HG03280 (cell line): ENCODE measurements around the gene DLG2.
"Not testable (repeated sequence)": the region's sequence is repeated elsewhere in the genome, so short reads cannot be mapped to it uniquely, and the experiment has no call there.

ENCODE experiments used
- ATAC-seq: cut with Tn5 transposase; IDR thresholded peaks from one replicate; pipeline ENCODE4 v1.9.1; 2021; ENCODE audit warnings: mild to moderate bottlenecking, moderate library complexity; ENCODE audit not compliant: unreplicated experiment

Gene DLG2

GRCh38 chr11:84865791-84866535 is 761.2 kb downstream of the DLG2 start:
- no peak for ATAC-seq

DNA sequence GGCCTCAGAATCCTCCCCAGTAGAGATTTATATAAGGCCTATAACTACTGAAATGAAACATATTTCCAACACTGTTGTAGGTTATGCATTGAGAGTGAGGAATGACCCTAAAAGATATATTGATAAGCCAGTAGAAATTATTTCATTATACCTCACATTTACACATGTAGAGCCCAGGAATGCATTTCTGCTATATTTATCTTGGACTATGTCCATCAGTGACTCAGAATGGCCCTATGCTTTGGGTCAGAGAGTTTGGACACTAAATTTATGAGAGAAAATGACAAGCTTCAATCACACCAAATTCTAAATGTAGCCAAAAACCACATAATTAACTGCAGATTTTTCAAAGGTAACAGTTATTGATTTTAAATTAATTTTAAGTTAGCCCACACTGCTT is 761.9 kb downstream of the DLG2 start:
- ATAC-seq = no peak

DNA sequence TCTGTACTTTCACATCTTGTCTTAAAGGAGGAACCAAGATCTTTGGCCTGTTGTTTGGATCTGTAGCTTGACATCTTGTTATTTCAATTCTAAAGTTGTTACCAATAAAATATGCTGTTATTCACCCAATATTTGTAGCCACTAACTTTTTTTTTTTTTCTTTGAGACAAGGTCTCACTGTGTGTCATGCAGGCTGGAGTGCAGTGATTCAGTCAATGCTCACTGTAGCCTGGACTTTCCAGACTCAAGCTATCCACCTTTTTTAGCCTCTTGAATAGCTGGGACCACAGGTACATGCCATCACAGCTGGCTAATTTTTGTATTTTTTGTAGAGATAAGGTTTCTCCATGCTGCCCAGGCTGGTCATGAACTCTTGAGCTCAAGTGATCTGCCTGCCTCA is 769.4 kb downstream of the DLG2 start:
- no peak for ATAC-seq

GRCh38 chr11:84855508-84856245 is 771.5 kb downstream of the DLG2 start:
- ATAC-seq = no peak

DNA sequence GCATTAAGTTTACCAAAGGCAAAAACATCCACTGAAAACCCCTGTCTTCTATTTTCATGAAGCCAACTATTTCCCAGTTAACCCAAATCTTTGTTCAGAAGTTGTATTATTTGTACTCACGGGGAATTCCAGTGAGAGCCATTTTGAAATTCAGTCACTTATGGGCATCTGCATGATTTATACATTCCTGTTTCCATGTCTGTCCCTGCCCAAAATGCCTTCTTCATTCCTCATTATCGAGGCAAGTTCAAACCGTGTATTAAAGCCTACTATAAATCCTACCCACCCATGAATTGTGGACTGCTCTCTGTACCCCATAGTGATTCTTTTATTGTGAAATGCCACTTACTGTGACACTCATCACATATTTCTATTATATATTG is 772.7 kb downstream of the DLG2 start:
- ATAC-seq = no peak

GRCh38 chr11:84853841-84854497 is 773.2 kb downstream of the DLG2 start:
- no peak for ATAC-seq

DNA sequence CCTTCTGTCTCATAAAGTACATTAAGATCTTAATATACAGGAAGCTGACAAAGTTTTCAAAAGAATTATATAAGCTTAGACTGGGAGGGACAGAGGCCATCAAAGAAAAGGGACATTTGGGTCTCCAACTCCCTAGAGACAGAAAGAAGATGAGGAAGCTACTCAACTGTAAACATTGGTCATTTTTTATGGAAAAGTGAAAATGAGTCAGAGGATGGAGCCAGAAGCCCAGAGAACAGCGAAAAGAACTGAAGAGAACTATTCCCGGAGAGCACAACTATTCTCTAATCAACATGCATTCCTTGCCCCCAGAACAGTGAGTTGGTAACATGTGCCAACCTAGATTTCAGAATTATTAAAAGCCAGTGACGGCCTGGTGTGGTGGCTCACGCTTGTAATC is 779.3 kb downstream of the DLG2 start:
- ATAC-seq = no peak

DNA sequence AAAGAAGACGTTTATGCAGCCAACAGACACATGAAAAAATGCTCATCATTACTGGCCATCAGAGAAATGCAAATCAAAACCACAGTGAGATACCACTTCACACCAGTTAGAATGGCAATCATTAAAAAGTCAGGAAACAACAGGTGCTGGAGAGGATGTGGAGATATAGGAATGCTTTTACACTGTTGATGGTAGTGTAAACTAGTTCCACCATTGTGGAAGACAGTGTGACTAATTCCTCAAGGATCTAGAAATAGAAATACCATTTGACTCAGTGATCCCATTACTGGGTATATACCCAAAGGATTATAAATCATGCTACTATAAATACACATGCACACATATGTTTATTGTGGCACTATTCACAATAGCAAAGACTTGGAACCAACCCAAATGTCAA is 786.9 kb downstream of the DLG2 start:
- not testable (repeated sequence) for ATAC-seq

DNA sequence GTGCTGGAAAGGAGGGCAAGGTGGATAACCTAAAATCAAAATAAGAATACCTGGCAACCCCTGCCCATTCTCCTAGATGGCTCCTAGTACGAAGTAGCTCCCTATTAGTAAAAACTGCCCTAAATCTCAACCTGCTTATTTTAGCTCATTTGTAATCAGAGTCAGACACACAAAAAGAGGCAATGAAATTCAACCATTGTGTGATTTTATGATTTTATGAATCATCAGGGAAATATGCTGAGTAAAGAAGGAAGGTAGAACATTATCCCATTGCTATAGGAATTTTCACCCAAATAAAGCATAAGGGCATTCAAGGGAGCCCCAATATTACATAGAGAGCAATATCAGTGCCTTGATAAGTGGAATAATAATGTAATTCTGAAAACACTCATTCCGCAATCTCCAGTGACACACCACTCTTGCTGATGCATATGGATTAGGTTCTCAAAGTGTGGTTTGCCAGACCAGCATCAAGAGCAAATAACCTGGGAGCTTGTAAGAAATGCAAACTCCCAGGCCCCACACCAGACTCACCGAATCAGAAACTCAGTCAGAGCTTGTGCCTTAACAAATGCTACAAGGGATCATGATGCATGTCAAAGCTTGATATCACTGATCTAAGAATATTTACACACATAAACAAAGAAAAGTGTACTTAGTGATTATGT is 789.6 kb downstream of the DLG2 start:
- ATAC-seq = no peak

- ATAC-seq = no peak
These were observed 790.8 kb downstream of the DLG2 start for GRCh38 chr11:84836371-84836770.

- no peak for ATAC-seq
These were observed 793.6 kb downstream of the DLG2 start for GRCh38 chr11:84833488-84834088.

DNA sequence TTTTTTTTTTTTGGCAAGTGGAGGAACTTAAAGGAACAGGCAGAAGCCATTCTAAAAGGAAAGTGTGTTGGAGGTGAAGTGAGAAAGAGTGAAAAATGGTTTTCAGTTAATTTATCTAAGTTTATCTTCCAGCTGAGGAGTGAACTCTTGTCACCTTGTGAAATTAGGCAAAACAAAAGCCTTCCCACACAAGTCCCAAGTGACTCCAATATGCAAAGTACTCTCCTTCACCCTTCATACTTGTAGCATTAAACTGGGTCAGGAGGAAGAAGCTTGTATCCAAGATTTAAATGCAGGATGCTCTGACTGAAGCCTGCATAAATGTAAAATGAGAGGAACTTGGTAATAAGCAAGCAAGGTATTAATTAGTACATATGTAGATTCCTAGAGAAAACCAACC is 796.8 kb downstream of the DLG2 start:
- no peak for ATAC-seq

- ATAC-seq = no peak
These were observed 798.0 kb downstream of the DLG2 start for GRCh38 chr11:84829162-84829561.

DNA sequence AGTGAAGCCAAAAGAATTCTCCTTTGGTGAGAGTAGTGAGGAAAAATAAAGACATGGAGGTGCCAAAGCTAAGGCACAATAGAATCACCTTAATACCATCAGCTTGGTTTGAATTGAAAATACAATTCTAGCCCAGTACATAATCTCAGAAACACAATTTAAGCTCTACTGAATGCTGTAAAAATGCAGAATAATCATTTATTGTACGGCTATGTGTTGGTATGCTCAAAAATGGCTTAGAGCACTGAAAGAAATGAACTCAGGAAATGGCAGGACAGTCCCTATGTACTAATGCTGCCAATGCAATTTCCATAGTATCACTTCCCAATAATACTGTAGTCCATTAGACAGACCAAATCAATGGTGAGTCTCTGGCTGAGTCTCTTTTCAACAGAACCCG is 798.5 kb downstream of the DLG2 start:
- ATAC-seq = no peak

- ATAC-seq = no peak
These were observed 802.0 kb downstream of the DLG2 start for GRCh38 chr11:84825106-84825660.

DNA sequence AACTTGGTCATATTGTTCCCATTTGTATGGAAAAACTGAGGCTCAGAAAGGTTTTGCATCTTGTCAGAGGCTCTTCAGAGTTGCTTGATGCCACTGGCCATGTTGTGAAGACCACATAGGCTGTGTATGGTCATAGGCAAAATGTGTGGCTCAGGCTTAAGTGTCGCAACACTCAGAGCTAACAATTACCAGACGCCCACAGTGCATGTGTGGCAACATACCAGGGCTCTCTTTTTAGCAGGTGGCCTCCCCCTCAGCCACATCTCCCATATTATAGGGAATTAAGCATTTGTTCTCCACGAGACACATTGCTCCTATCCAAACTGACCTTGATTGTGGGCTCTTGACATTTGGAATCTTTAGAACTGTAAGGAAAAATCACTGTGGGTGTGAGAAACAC is 802.5 kb downstream of the DLG2 start:
- ATAC-seq = no peak

DNA sequence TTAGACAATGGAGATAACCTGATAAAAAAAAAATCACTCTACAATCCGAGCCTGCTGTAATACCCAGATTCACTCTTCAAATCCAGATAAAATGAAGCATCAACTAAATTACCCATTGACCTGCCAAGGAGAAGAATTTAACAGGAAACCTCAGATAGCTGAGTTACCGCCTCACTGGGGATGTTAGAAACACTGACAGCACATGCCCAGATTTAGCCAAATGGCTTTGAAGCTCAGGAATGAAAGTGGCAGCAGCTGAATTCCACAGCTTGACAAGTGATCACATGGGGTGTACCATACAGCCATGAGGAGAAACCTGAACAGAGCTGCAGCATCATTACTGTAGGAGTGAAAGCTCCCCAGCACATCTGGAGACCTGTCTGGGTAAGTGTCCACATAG is 807.6 kb downstream of the DLG2 start:
- ATAC-seq = no peak

GRCh38 chr11:84819128-84819527 is 808.0 kb downstream of the DLG2 start:
- no peak for ATAC-seq

DNA sequence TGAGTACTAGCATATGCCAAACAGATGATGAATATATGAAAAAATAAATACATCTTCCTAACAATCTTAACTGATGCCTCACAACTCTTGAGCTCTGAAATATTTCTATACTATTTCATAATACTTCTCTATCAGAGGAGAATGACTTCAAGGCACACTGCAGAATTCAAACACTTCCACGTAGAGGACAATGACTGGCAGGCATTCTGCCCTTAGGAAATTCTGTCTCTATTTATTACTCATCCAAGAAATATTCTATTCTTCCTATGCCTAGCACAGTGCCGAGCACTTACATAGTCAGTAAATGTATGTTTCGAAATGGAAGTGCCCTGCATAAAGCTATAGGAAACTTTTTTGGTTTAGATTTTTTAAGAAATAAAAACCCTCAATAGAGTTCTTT is 809.1 kb downstream of the DLG2 start:
- no peak for ATAC-seq

GRCh38 chr11:84812471-84812969 is 814.6 kb downstream of the DLG2 start:
- no peak for ATAC-seq

- no peak for ATAC-seq
These were observed 820.8 kb downstream of the DLG2 start for GRCh38 chr11:84806354-84806753.
